ENCODE results near the gene ITPRID1. TPM values are rescaled to one million over a fixed set of nuclear protein-coding genes. Genes with fewer than 3 reads are reported as not detected.
A peak's percentile ranks its signal among the peaks of the same experiment; 100 is the strongest.

ITPRID1 gene
- total and polyA plus RNA-seq, 2 donors from 2014 or later, result not detected

DNA sequence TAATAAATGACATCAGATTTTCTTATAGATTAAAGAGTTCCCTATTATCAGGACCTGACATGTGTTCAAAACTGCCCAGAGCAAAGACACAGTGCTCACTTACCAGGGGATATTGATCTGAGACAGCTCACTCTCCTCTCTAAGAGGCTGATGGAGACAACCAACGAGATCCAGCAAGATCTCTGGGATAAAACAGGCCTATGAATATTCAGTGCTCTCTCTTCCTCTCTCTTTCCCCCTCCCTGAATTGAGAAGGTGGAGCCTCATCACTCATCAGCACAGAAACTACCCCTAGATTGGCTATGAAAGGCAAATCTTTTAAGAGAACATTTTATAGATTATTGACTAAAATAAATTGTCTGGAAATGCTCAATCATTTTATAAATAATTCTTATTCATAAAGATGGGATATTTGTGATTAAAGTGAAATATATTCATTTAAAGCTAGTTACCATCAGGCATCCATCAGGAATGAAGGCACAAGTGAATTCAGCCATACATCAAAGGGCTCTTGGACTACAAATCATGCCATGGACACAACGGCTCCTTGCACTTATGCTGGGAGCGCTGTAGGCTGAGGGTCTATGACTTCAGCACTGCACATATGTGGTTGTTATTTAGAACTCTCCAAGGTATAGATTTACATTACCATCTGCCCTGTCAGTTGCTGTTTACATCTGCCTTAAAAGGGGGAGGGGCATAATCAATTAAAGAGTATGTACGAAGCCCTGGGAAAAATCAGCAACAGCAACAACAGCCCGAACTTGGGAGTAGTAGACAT lies 169.7 kb downstream of the ITPRID1 start:
- no peaks in the 10 kb centered on the region for H3K4me1 ChIP-seq (ENCODE audit: control insufficient read depth in 2 of 3, insufficient read depth in 2 of 3, low read depth in 1 of 3, low read length in 3 of 3)
- no peaks in the 10 kb centered on the region for H3K27me3 ChIP-seq (ENCODE audit: control insufficient read depth, insufficient read depth, low read length)
- intact Hi-C loops (cut with DNase I), result no loop called here
- H3K9me3 ChIP-seq (ENCODE audit: control insufficient read depth in 2 of 3, insufficient read depth in 1 of 3, low read length in 3 of 3), result no peaks in the 10 kb centered on the region
- FAIRE-seq, result no peak
- no peak overlapping the region for H3K4me3 ChIP-seq (ENCODE audit: low read length in 3 of 3)
- no peaks in the 10 kb centered on the region for H3K36me3 ChIP-seq (ENCODE audit: control insufficient read depth in 2 of 3, insufficient read depth in 3 of 3, low read length in 3 of 3)
- TF ChIP-seq, protein P1, sequence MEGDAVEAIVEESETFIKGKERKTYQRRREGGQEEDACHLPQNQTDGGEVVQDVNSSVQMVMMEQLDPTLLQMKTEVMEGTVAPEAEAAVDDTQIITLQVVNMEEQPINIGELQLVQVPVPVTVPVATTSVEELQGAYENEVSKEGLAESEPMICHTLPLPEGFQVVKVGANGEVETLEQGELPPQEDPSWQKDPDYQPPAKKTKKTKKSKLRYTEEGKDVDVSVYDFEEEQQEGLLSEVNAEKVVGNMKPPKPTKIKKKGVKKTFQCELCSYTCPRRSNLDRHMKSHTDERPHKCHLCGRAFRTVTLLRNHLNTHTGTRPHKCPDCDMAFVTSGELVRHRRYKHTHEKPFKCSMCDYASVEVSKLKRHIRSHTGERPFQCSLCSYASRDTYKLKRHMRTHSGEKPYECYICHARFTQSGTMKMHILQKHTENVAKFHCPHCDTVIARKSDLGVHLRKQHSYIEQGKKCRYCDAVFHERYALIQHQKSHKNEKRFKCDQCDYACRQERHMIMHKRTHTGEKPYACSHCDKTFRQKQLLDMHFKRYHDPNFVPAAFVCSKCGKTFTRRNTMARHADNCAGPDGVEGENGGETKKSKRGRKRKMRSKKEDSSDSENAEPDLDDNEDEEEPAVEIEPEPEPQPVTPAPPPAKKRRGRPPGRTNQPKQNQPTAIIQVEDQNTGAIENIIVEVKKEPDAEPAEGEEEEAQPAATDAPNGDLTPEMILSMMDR (IDR thresholded peaks at IDR 0.05; ENCODE audit: borderline replicate concordance, extremely low read depth, insufficient read depth), result no peak
- no peak overlapping the region for H3K27ac ChIP-seq (ENCODE audit: low read depth in 2 of 2, low read length in 2 of 2)
- H3K9ac ChIP-seq (ENCODE audit: low read length in 3 of 3), result no peak overlapping the region
- peak in 1 of 5 donors; percentile 13 for DNase-seq

DNA sequence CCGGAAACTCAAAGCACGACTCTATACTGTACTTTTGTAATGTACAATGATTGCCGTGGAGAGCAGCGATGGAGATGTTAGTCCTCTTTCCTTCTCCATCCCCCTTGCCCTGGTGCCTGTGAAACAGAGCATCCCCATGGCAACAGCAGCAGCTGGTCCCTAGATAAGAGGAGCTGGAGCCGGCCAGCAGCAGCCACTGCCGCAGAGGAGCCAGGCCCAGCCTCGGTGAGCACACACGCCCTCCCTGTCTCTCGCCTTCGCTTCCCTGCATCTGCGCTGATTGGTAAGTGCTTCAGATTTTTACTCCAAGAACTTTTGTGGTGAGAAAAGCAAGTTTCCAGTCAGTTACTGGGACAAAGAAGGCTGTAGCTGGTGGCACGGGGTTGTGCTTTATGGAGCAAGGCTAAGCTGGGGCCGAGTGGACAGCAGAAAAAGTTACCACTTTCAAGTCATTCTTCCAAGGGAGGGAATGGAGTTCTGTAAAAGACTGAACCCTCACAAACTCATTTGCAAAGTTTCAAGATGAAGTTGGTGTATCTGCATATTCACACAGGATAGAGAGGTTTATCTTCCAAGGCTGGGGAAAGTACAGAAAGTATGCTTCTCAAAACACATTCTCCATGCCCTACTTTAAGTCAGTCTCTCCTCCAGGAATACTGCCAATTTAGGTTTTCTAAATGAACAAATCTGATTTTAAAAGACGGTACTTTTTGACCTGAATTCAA lies 173.3 kb downstream of the ITPRID1 start, which contains the start of gene PPP1R17:
PPP1R17 (plus strand) TSS at position 192 of the 725 bp plus-strand sequence. CDS start 5,227 bp downstream, outside the sequence.
- Histone ChIP-seq H3K36me3 (ENCODE audit: control insufficient read depth in 2 of 3, insufficient read depth in 3 of 3, low read length in 3 of 3) (no peaks in the 10 kb centered on the region), H3K9me3 (ENCODE audit: control insufficient read depth in 2 of 3, insufficient read depth in 1 of 3, low read length in 3 of 3) (no peaks in the 10 kb centered on the region), H3K4me1 (ENCODE audit: control insufficient read depth in 2 of 3, insufficient read depth in 2 of 3, low read depth in 1 of 3, low read length in 3 of 3) (no peaks in the 10 kb centered on the region), H3K27ac (ENCODE audit: low read depth in 2 of 2, low read length in 2 of 2) (no peak within 1 kb of the TSS), H3K4me3 (ENCODE audit: low read length in 3 of 3) (no peak within 1 kb of the TSS), H3K9ac (ENCODE audit: low read length in 3 of 3) (no peak within 1 kb of the TSS), H3K27me3 (ENCODE audit: control insufficient read depth, insufficient read depth, low read length) (no peaks in the 10 kb centered on the region)
- DNase-seq (peak in 4 of 5 donors; percentile 32 to 53 (median 32)), FAIRE-seq (no peak)
- TF ChIP-seq, protein P1 (IDR thresholded peaks at IDR 0.05; ENCODE audit: borderline replicate concordance, extremely low read depth, insufficient read depth), result no peak
- intact Hi-C loops (cut with DNase I), result no loop called here

DNA sequence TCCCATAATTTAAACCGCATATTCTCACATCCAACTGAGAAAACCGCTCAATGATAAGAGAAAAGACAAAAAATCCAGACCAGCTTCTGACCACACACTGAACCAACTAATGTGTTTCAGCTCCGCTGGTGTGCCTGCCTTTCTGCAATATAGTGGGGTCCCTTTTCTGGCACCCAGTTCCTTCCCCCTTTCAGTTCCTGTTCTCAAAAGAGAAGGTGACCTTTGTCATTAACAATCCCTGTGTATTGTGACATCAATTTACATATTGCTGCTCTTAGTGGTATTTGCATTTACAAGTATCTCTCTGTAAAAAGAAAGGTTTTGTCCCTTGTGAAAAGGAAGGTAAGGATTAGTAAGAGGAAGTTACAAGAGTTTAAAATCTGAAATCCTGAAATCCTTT lies 174.5 kb downstream of the ITPRID1 start:
- intact Hi-C loops (cut with DNase I), result no loop called here
- no peak overlapping the region for H3K9ac ChIP-seq (ENCODE audit: low read length in 3 of 3)
- no peaks in the 10 kb centered on the region for H3K9me3 ChIP-seq (ENCODE audit: control insufficient read depth in 2 of 3, insufficient read depth in 1 of 3, low read length in 3 of 3)
- FAIRE-seq, result no peak
- no peaks in the 10 kb centered on the region for H3K36me3 ChIP-seq (ENCODE audit: control insufficient read depth in 2 of 3, insufficient read depth in 3 of 3, low read length in 3 of 3)
- no peaks in the 10 kb centered on the region for H3K27me3 ChIP-seq (ENCODE audit: control insufficient read depth, insufficient read depth, low read length)
- TF ChIP-seq, protein P1 (IDR thresholded peaks at IDR 0.05; ENCODE audit: borderline replicate concordance, extremely low read depth, insufficient read depth), result no peak
- H3K27ac ChIP-seq (ENCODE audit: low read depth in 2 of 2, low read length in 2 of 2), result no peak overlapping the region
- no peaks in the 10 kb centered on the region for H3K4me1 ChIP-seq (ENCODE audit: control insufficient read depth in 2 of 3, insufficient read depth in 2 of 3, low read depth in 1 of 3, low read length in 3 of 3)
- H3K4me3 ChIP-seq (ENCODE audit: low read length in 3 of 3), result no peak overlapping the region
- DNase-seq, result no peak
